OCI-LY1 (cell line): ENCODE measurements around the gene SYCN.

Experiments
- H2AFZ ChIP-seq: fragments of 200-600 bp; sonication (generic), shearing (Covaris generic); 2 replicates; pipeline ENCODE4 v1.6.0; 2014; ENCODE audit warnings: antibody characterized with exemption, mild to moderate bottlenecking, low read length
- H3F3A ChIP-seq: fragments of 200-600 bp; sonication (generic), shearing (Covaris generic); 2 replicates; pipeline ENCODE4 v1.6.0; 2014; ENCODE audit warnings: mild to moderate bottlenecking, antibody characterized with exemption, low read length, moderate library complexity; ENCODE audit not compliant: insufficient read depth
- H3K27ac ChIP-seq: fragments of 200-600 bp; sonication (generic); 2 replicates; pipeline ENCODE4 v1.5.1; 2014; ENCODE audit warnings: low read length, mixed run types, mild to moderate bottlenecking, low read depth; ENCODE audit not compliant: poor library complexity, severe bottlenecking
- H3K27me3 ChIP-seq: fragments of 200-600 bp; sonication (generic); 2 replicates; pipeline ENCODE4 v1.6.0; 2014; ENCODE audit warnings: antibody characterized with exemption, mild to moderate bottlenecking, low read length, moderate library complexity; ENCODE audit not compliant: insufficient read depth
- H3K36me3 ChIP-seq: fragments of 200-600 bp; sonication (generic); 2 replicates; pipeline ENCODE4 v1.6.1; 2014; ENCODE audit warnings: mild to moderate bottlenecking, antibody characterized with exemption, low read length, moderate library complexity, mixed read lengths; ENCODE audit not compliant: insufficient read depth
- H3K4me1 ChIP-seq: fragments of 200-600 bp; sonication (generic); 2 replicates; pipeline ENCODE4 v1.5.1; 2014; ENCODE audit warnings: mild to moderate bottlenecking, low read length, moderate library complexity; ENCODE audit not compliant: insufficient read depth, severe bottlenecking
- H3K4me2 ChIP-seq: fragments of 200-600 bp; sonication (generic), shearing (Covaris generic); 2 replicates; pipeline ENCODE4 v1.6.1; 2014; ENCODE audit warnings: low read length
- H3K4me3 ChIP-seq: fragments of 200-600 bp; sonication (generic); 2 replicates; pipeline ENCODE4 v1.5.1; 2014; ENCODE audit warnings: low read length, low read depth, mild to moderate bottlenecking, mixed read lengths; ENCODE audit not compliant: poor library complexity, severe bottlenecking
- H3K79me2 ChIP-seq: fragments of 200-600 bp; shearing (Covaris generic); 2 replicates; pipeline ENCODE4 v1.6.1; 2016; ENCODE audit warnings: mixed run types, low read length, mixed read lengths; ENCODE audit not compliant: insufficient read depth
- H3K9ac ChIP-seq: fragments of 200-600 bp; sonication (generic), shearing (Covaris generic); 2 replicates; pipeline ENCODE4 v1.6.1; 2014; ENCODE audit warnings: mild to moderate bottlenecking, low read length, mixed read lengths
- H3K9me2 ChIP-seq: fragments of 200-600 bp; sonication (generic), shearing (Covaris generic); 2 replicates; pipeline ENCODE4 v1.6.1; 2014; ENCODE audit warnings: low read depth, mild to moderate bottlenecking, low read length, mixed read lengths
- H3K9me3 ChIP-seq: fragments of 200-600 bp; shearing (Covaris generic); 2 replicates; pipeline ENCODE4 v1.6.1; 2014; ENCODE audit warnings: low read length, mixed read lengths
- H4K20me1 ChIP-seq: fragments of 200-600 bp; sonication (generic), shearing (Covaris generic); 2 replicates; pipeline ENCODE4 v1.6.0; 2016; ENCODE audit warnings: mild to moderate bottlenecking, low read length; ENCODE audit not compliant: insufficient read depth
- CTCF ChIP-seq: fragments of 200-600 bp; sonication (generic), shearing (Covaris generic); IDR thresholded peaks from 2 replicates; pipeline ENCODE4 v1.5.1; 2017; ENCODE audit warnings: mild to moderate bottlenecking, antibody characterized with exemption, low read length, moderate library complexity, mixed read lengths
- EZH2 ChIP-seq: fragments of 200-600 bp; sonication (generic), shearing (Covaris generic); IDR thresholded peaks from 2 replicates; pipeline ENCODE4 v1.8.0; 2017; ENCODE audit warnings: borderline replicate concordance, mixed run types, mild to moderate bottlenecking, antibody characterized with exemption, low read length, moderate library complexity, mixed read lengths

SYCN gene

GRCh38 chr19:39237200-39238184 is 33.4 kb upstream of the SYCN start:
- Histone ChIP-seq H3K4me2 (peak overlapping the region; percentile 43), H3K27ac (no peak overlapping the region)

GRCh38 chr19:39236527-39236926 is 32.5 kb upstream of the SYCN start:
- peaks cover 8% of the 10 kb centered on the region for H3K4me1 ChIP-seq
- H3K27me3 ChIP-seq = no peaks in the 10 kb centered on the region
- H2AFZ ChIP-seq = no peak overlapping the region
- no peaks in the 10 kb centered on the region for H3F3A ChIP-seq
- no peak overlapping the region for H3K4me2 ChIP-seq
- no peaks in the 10 kb centered on the region for H3K79me2 ChIP-seq
- H3K9me2 ChIP-seq = no peaks in the 10 kb centered on the region
- H3K9me3 ChIP-seq = no peaks in the 10 kb centered on the region
- no peak overlapping the region for H3K9ac ChIP-seq
- no peaks in the 10 kb centered on the region for H4K20me1 ChIP-seq
- H3K36me3 ChIP-seq = no peaks in the 10 kb centered on the region
- H3K27ac ChIP-seq = no peak overlapping the region
- H3K4me3 ChIP-seq = no peak overlapping the region
- TF ChIP-seq EZH2 = no peak
- TF ChIP-seq CTCF = no peak

More at GRCh38 chr19:39237200-39238184, 33.4 kb upstream of the SYCN start:
- Histone ChIP-seq H3K4me1 (peaks cover 8% of the 10 kb centered on the region), H3K9ac (no peak overlapping the region), H2AFZ (no peak overlapping the region), H3K27me3 (no peaks in the 10 kb centered on the region), H3K4me3 (no peak overlapping the region), H3K36me3 (no peaks in the 10 kb centered on the region), H3K9me2 (no peaks in the 10 kb centered on the region), H4K20me1 (no peaks in the 10 kb centered on the region), H3K79me2 (no peaks in the 10 kb centered on the region), H3K9me3 (no peaks in the 10 kb centered on the region), H3F3A (no peaks in the 10 kb centered on the region)
- TF ChIP-seq CTCF (no peak), EZH2 (no peak)

GRCh38 chr19:39232708-39233107 is 28.6 kb upstream of the SYCN start:
- Histone ChIP-seq H3K27me3 (no peaks in the 10 kb centered on the region), H3K9me3 (no peaks in the 10 kb centered on the region), H3K9ac (no peak overlapping the region), H3K4me3 (no peak overlapping the region), H3K9me2 (no peaks in the 10 kb centered on the region), H3K79me2 (no peaks in the 10 kb centered on the region), H3K4me2 (no peak overlapping the region), H3F3A (no peaks in the 10 kb centered on the region), H3K27ac (no peak overlapping the region), H3K4me1 (peaks cover 3% of the 10 kb centered on the region), H4K20me1 (no peaks in the 10 kb centered on the region), H3K36me3 (no peaks in the 10 kb centered on the region), H2AFZ (no peak overlapping the region)
- TF ChIP-seq CTCF (no peak), EZH2 (no peak)
